ENCODE measurements around the gene PICK1.

DNA sequence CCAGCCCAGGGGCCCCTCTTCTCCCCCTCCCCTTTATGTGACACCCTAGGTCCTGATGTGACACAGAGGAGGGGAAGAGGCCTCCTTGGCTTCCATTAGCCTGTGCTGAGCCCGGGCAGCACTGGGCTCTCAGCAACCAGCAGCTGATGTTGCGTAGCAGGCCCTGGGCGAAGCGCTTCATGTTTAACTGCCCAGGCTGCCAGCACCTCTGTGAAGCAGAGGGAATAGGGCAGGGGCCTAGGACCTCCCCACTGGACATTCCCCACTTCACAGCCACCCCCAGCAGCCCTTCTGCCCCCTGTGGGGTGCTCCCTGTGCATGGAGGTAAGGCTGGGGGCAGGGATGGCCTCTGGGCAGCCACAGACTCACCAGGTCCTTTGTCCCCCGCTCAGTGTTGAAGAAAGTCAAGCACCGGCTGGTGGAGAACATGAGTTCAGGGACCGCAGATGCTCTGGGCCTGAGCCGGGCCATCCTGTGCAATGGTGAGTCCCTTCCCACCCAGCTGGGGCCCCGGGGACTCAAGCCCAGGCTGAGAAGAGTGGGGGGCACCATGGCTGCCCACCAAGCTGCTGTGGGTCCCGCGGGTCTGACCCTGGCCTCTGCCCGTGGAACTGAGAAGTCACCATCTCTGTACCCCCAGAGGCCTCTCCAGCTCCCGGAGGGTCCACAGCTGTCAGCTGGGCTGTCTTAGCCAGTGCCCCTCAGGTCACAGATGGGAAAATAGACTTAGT is 11.6 kb downstream of the PICK1 start:
- TF ChIP-seq ZBTB21 (tag by site-specific recombination; IDR thresholded peaks at IDR 0.05) (no peak), ZNF423 (tag by site-specific recombination; IDR thresholded peaks at IDR 0.05) (no peak), SCRT2 (tag by site-specific recombination; IDR thresholded peaks at IDR 0.05) (no peak), ZNF184 (tag by site-specific recombination; IDR thresholded peaks at IDR 0.05) (no peak), MYNN (tag by site-specific recombination; IDR thresholded peaks at IDR 0.05; ENCODE audit: borderline replicate concordance) (no peak), ZSCAN30 (tag by site-specific recombination; IDR thresholded peaks at IDR 0.05) (no peak)
- TF ChIP-seq, protein P1, sequence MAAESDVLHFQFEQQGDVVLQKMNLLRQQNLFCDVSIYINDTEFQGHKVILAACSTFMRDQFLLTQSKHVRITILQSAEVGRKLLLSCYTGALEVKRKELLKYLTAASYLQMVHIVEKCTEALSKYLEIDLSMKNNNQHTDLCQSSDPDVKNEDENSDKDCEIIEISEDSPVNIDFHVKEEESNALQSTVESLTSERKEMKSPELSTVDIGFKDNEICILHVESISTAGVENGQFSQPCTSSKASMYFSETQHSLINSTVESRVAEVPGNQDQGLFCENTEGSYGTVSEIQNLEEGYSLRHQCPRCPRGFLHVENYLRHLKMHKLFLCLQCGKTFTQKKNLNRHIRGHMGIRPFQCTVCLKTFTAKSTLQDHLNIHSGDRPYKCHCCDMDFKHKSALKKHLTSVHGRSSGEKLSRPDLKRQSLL (tag by site-specific recombination; IDR thresholded peaks at IDR 0.05), result no peak
- TF ChIP-seq, protein P2, sequence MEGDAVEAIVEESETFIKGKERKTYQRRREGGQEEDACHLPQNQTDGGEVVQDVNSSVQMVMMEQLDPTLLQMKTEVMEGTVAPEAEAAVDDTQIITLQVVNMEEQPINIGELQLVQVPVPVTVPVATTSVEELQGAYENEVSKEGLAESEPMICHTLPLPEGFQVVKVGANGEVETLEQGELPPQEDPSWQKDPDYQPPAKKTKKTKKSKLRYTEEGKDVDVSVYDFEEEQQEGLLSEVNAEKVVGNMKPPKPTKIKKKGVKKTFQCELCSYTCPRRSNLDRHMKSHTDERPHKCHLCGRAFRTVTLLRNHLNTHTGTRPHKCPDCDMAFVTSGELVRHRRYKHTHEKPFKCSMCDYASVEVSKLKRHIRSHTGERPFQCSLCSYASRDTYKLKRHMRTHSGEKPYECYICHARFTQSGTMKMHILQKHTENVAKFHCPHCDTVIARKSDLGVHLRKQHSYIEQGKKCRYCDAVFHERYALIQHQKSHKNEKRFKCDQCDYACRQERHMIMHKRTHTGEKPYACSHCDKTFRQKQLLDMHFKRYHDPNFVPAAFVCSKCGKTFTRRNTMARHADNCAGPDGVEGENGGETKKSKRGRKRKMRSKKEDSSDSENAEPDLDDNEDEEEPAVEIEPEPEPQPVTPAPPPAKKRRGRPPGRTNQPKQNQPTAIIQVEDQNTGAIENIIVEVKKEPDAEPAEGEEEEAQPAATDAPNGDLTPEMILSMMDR (tag by site-specific recombination; IDR thresholded peaks at IDR 0.05), result no peak
- TF ChIP-seq, protein P3, sequence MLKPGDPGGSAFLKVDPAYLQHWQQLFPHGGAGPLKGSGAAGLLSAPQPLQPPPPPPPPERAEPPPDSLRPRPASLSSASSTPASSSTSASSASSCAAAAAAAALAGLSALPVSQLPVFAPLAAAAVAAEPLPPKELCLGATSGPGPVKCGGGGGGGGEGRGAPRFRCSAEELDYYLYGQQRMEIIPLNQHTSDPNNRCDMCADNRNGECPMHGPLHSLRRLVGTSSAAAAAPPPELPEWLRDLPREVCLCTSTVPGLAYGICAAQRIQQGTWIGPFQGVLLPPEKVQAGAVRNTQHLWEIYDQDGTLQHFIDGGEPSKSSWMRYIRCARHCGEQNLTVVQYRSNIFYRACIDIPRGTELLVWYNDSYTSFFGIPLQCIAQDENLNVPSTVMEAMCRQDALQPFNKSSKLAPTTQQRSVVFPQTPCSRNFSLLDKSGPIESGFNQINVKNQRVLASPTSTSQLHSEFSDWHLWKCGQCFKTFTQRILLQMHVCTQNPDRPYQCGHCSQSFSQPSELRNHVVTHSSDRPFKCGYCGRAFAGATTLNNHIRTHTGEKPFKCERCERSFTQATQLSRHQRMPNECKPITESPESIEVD (tag by site-specific recombination; IDR thresholded peaks at IDR 0.05), result no peak
